ENCODE results near the gene AADAC.

DNA sequence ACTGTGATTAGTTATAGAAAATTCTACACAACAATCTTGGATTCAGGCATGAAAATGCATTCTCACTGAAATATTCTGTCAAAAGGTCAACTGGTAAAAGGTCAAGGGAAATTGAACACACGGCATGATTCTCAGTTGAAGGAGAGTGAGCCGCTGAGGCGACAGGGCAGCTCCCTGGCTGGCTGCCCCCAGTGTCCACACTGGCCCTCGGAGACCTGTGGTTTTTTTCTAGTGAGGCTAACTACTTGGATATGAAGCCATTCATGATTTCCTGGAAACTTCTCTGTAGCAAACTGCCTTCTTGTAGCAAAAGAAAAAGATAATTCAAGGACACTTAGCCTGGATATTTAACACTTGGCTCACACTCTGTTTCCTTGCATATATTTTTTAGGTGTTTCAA lies 43.0 kb upstream of the AADAC start:
- TF ChIP-seq CTCF (IDR thresholded peaks at IDR 0.05), result no peak
- no peak for TF ChIP-seq POLR2A (IDR thresholded peaks at IDR 0.05)

Data from lower leg skin (tissue), 3 donors.